ENCODE results near the gene RALGPS2. TPM values are rescaled to one million over a fixed set of nuclear protein-coding genes. Genes with fewer than 3 reads are reported as not detected.

The RALGPS2 gene
- total RNA-seq, 2 experiments from 2014 or later, result 91.6 to 102 TPM

DNA sequence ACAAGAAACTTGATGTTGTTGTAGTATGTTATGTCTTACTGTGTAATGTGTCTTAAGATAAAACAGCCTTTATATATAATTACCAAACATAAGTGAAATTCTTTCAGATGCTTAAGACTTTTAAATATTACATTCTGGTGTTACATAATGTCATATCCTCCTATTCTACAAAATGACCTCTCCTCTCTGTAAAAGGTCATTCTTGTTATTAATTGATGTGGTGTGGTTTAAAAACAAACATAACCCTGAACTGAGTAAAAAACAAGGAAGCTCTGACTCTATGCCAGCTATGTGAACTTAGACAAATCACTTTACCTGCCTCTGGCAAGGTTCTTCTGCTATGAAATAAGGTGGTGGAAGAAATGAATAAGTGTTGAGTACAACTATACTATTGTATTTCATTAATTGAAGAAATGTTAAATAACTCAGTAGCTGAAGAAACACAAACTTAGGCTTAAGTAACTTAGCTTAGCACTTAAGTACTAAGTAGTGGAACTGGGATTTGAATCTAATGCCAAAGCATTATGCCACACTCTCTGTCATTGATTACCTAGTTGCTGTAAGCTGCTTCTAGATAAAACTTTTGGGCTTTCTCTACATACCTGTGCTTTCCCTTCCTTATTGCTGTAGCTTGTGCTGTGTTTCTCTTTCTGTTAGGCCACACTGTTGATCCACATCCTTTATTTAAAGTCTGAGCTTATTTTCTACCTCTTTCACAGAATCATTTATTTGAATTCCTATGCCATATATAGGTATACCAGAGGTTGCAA, 146.7 kb downstream of the RALGPS2 start:
- intact Hi-C loops (cut with micrococcal nuclease; ENCODE audit: unreplicated experiment), result no loop called here

DNA sequence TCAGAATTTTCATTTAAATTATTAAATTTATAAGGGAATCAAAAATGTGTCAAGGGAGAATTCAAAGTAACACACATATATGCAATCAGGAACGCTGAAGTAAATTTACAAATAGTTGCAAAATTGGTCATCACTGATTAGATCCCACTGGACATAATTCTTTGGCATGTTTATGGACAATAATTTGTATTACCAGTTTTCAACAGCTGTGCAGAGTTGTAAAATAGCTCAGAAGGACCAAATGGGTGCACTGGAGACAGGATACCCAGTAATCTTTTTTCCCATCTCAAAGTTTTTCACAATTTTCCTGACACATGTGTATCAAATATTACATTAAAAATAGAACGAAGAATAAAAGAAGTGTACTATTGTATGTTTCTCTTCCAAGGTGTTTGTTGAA, 149.9 kb downstream of the RALGPS2 start:
- no peaks in the 10 kb centered on the region; the same call in 1 of the 2 replicates for H4K20me1 ChIP-seq (ENCODE audit: insufficient read depth, low read length)
- H3K27ac ChIP-seq (ENCODE audit: low read depth, low read length, poor library complexity, severe bottlenecking), result no peak overlapping the region
- no peak overlapping the region for H3K4me2 ChIP-seq (ENCODE audit: low read length)
- H3K36me3 ChIP-seq (ENCODE audit: insufficient read depth, low read length), result peaks cover 46% of the 10 kb centered on the region; the same call in 1 of the 2 replicates
- no peaks in the 10 kb centered on the region for H3K79me2 ChIP-seq (ENCODE audit: insufficient read depth, low read depth, low read length)
- intact Hi-C loops (cut with micrococcal nuclease; ENCODE audit: unreplicated experiment), result no loop called here
- ChIA-PET POLR2A (interaction anchor here (1.3 kb wide), 1 partner anchor 8 kb away, joined by 4 read pairs; no protein-coding TSS in a partner anchor), CTCF (ENCODE audit: unreplicated experiment) (no interaction called here)
- no peaks in the 10 kb centered on the region for H3K9me2 ChIP-seq (ENCODE audit: insufficient read depth, low read length)
- H2AFZ ChIP-seq (ENCODE audit: low read length), result no peak overlapping the region
- DNase-seq (ENCODE audit: low spot score), result no peak
- H3K4me1 ChIP-seq (ENCODE audit: insufficient read depth, low read length, poor library complexity, severe bottlenecking), result no peaks in the 10 kb centered on the region
- H3K9me3 ChIP-seq (ENCODE audit: low read length), result no peaks in the 10 kb centered on the region
- no TSS peak for BruUV-seq (replicated peaks)
- H3K4me3 ChIP-seq (ENCODE audit: low read depth, low read length, poor library complexity, severe bottlenecking), result no peak overlapping the region
- TF ChIP-seq EZH2phosphoT487 (IDR thresholded peaks at IDR 0.05; ENCODE audit: borderline replicate concordance, low read depth, low read length), result no peak
- TF ChIP-seq, protein P1, sequence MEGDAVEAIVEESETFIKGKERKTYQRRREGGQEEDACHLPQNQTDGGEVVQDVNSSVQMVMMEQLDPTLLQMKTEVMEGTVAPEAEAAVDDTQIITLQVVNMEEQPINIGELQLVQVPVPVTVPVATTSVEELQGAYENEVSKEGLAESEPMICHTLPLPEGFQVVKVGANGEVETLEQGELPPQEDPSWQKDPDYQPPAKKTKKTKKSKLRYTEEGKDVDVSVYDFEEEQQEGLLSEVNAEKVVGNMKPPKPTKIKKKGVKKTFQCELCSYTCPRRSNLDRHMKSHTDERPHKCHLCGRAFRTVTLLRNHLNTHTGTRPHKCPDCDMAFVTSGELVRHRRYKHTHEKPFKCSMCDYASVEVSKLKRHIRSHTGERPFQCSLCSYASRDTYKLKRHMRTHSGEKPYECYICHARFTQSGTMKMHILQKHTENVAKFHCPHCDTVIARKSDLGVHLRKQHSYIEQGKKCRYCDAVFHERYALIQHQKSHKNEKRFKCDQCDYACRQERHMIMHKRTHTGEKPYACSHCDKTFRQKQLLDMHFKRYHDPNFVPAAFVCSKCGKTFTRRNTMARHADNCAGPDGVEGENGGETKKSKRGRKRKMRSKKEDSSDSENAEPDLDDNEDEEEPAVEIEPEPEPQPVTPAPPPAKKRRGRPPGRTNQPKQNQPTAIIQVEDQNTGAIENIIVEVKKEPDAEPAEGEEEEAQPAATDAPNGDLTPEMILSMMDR (conservative IDR thresholded peaks at IDR 0.05; ENCODE audit: low read length), result no peak

More for the DNA sequence above, 146.7 kb downstream of the RALGPS2 start:
- no peaks in the 10 kb centered on the region for H4K20me1 ChIP-seq (ENCODE audit: insufficient read depth, low read length)
- H3K27ac ChIP-seq (ENCODE audit: low read depth, low read length, poor library complexity, severe bottlenecking), result no peak overlapping the region
- ChIA-PET POLR2A (interaction anchor here (0.5 to 6.8 kb wide), 5 partner anchors 9 to 541 kb away, joined by 3 to 53 read pairs (median 4); no protein-coding TSS in a partner anchor), CTCF (ENCODE audit: unreplicated experiment) (no interaction called here)
- no peak overlapping the region for H3K4me3 ChIP-seq (ENCODE audit: low read depth, low read length, poor library complexity, severe bottlenecking)
- TF ChIP-seq, protein P1 (conservative IDR thresholded peaks at IDR 0.05; ENCODE audit: low read length), result no peak
- no peak for DNase-seq (ENCODE audit: low spot score)
- H3K4me2 ChIP-seq (ENCODE audit: low read length), result no peak overlapping the region
- H2AFZ ChIP-seq (ENCODE audit: low read length), result no peak overlapping the region
- peaks cover 25% of the 10 kb centered on the region; the same call in 1 of the 2 replicates for H3K36me3 ChIP-seq (ENCODE audit: insufficient read depth, low read length)
- no peaks in the 10 kb centered on the region for H3K9me2 ChIP-seq (ENCODE audit: insufficient read depth, low read length)
- H3K9me3 ChIP-seq (ENCODE audit: low read length), result no peaks in the 10 kb centered on the region
- no peaks in the 10 kb centered on the region for H3K4me1 ChIP-seq (ENCODE audit: insufficient read depth, low read length, poor library complexity, severe bottlenecking)
- no peaks in the 10 kb centered on the region for H3K79me2 ChIP-seq (ENCODE audit: insufficient read depth, low read depth, low read length)
- BruUV-seq (replicated peaks), result no TSS peak

DNA sequence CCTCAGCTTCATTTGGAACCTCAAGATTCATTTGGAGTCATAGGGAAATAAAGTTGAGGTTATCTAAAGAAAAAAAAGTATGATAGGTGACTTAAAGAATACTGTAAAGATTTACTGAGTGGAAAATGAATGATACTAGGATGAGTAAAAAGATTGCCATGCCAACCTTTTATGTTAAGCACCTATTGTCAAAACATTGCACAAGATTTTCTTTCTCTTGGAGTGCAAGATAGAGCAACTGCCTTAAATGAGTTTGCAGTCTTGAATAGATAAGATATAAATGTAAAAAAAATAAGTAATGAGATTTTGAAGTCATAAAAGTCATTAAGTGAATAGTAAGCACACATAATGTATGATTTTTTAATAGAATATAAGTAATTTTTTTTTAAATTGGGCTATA, 150.9 kb downstream of the RALGPS2 start:
- H3K9me2 ChIP-seq (ENCODE audit: insufficient read depth, low read length), result no peaks in the 10 kb centered on the region
- no peak for TF ChIP-seq EZH2phosphoT487 (IDR thresholded peaks at IDR 0.05; ENCODE audit: borderline replicate concordance, low read depth, low read length)
- TF ChIP-seq, protein P1 (conservative IDR thresholded peaks at IDR 0.05; ENCODE audit: low read length), result no peak
- POLR2A ChIA-PET, result interaction anchor here (0.7 to 1.6 kb wide), 3 partner anchors 12 to 56 kb away, joined by 3 to 4 read pairs (median 4); no protein-coding TSS in a partner anchor
- no peaks in the 10 kb centered on the region for H3K79me2 ChIP-seq (ENCODE audit: insufficient read depth, low read depth, low read length)
- H3K4me1 ChIP-seq (ENCODE audit: insufficient read depth, low read length, poor library complexity, severe bottlenecking), result no peaks in the 10 kb centered on the region
- H3K36me3 ChIP-seq (ENCODE audit: insufficient read depth, low read length), result peaks cover 56% of the 10 kb centered on the region
- CTCF ChIA-PET (ENCODE audit: unreplicated experiment), result interaction anchor here (0.6 kb wide), 1 partner anchor 80 kb away, joined by 3 read pairs; no protein-coding TSS in a partner anchor
- no peak for DNase-seq (ENCODE audit: low spot score)
- no peak overlapping the region for H3K4me3 ChIP-seq (ENCODE audit: low read depth, low read length, poor library complexity, severe bottlenecking)
- BruUV-seq (replicated peaks), result no TSS peak
- H3K4me2 ChIP-seq (ENCODE audit: low read length), result no peak overlapping the region
- H3K27ac ChIP-seq (ENCODE audit: low read depth, low read length, poor library complexity, severe bottlenecking), result no peak overlapping the region
- H3K9me3 ChIP-seq (ENCODE audit: low read length), result no peaks in the 10 kb centered on the region
- H4K20me1 ChIP-seq (ENCODE audit: insufficient read depth, low read length), result no peaks in the 10 kb centered on the region; the same call in 1 of the 2 replicates
- no peak overlapping the region for H2AFZ ChIP-seq (ENCODE audit: low read length)
- intact Hi-C loops (cut with micrococcal nuclease; ENCODE audit: unreplicated experiment), result no loop called here
